Stimulated activated CD4-positive, alpha-beta T cell treated with anti-CD3 and anti-CD28 coated beads, Interleukin-1b, Interleukin-23, amount 100 ng/mL, for 48 hours (primary cell): ENCODE data around the gene IER2.
A peak's percentile ranks its signal among the peaks of the same experiment; 100 is the strongest.
"Not testable (repeated sequence)": the region's sequence is repeated elsewhere in the genome, so short reads cannot be mapped to it uniquely, and the experiment has no call there.

Source experiments
- DNase-seq: peaks from one replicate; pipeline ENCODE4 v3.0.0-alpha.2; 2020

The IER2 gene

GRCh38 chr19:13146763-13147563 lies 3.2 kb upstream of the IER2 start:
- no peak for DNase-seq

GRCh38 chr19:13149173-13149627 lies 1.0 kb upstream of the IER2 start:
- DNase-seq: not testable (repeated sequence)

DNA sequence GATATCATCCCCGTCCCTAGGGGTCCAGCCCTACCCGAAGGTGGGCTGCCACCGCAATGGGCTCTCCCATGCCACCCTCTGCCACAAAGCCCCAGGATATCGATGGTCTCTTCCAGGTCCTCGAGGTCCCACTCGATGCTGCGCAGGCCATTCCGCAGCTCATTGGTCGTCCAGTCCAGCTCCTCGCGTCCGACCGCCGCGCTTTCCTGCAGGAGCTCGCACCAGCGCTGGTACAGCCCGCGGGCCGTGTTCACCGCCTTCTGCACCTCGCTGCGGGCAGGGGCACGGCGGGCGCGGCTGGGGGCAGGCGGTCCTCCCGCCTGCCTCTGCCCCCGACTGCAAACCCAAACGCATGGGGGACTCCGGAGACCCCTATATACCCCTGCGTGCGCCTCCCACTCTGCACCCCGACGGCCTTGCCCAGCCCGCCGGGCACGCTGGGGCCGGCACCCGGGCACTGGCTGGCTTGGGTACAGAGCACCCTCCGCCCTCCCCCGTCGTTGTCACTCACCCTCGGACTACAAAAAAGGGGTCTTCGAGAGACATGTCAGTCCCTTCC lies 504 bp upstream of the IER2 start:
- peak; percentile 30 for DNase-seq

DNA sequence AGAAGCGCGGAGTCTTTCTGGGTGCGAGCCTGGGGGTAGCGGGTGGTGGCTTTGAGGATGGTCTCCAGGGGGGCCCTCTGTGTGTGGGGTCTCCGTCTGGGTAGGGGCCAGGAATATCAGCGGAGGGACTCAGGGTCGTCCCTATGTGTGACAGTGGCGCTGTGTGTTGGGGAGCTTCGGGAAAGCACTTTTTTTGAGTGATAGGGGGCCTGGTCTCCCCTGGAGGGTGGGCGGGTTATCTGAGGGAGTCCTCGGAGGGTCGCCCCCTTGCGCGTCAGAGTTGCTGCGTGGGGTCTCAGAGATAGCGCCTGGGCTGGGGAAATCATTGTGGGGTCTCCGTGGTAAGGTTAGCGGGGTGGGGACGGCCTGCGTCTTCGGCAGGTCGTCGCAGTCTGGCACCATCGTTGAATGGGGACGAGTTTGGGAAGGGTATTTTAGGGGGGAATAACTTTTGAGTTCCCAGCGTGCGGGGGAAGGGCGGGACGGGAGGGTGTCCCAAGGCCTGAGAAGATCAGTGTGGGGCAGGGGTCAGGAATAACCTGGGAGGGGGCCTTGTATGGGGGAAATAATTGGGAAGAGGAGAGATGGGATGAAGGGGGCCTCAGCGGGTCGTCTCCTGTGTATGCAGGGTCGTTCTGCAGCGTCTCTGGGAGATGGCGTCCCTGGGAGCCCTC lies 857 bp downstream of the IER2 start:
- DNase-seq: peak; percentile 16

GRCh38 chr19:13151605-13152355 lies 1.6 kb downstream of the IER2 start:
- peak; percentile 96 for DNase-seq

DNA sequence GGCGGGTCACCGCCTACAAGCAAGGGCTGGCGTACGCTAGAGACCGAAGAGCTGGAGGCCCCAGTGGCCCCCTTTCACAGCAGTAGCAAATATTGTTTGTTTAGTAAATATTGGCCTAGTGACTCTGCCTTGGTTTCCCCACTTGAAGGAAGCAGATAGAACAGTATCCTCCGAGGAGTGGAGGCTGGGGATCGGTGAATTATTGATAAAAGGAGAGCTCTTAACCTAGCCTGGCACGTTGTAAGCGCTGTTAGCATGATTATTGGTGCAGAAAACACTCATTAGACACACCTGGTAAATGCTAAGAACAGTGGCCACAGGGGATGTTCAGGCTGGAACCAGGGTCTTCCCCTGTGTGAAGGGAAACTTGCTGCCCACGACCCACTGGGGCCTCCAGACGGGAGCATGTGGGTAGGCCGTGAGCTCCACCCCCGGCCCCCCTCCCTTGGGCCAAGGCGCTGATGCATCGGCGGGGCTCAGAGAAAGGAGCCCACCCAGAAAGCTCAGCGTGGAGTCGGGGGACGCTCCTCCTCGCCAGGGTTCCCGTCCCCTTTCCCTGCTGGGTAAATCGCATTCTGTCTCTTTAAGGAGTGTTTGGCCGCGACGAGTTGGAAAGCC lies 2.3 kb downstream of the IER2 start:
- DNase-seq: no peak

- peak; percentile 96 for DNase-seq
Observed at GRCh38 chr19:13152974-13153568, 2.9 kb downstream of the IER2 start.

DNA sequence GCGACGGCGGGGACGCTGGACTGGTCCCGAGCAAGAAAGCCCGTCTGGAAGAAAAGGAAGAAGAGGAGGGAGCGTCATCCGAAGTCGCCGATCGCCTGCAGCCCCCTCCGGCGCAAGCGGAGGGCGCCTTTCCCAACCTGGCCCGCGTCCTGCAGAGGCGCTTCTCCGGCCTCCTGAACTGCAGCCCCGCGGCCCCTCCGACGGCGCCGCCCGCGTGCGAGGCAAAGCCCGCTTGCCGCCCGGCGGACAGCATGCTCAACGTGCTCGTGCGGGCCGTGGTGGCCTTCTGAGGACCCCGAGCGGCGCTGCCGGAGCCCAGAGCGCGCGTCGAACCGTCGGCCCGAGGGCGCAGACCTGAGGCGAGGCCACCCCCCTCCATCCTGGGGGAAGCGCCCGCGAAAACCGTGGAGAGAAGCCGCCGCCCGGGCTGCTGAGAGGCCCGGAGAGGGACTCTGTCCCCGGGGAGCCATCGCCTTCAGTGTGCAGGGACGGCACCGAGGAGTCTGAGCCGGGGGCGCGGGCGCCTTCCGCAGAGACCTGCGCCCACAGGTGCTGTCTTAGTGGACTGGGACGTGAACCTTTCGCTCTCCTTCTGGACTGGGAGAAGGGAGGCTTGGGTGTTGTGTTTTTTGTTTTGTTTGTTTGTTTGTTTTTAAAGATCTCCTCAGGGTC lies 3.5 kb downstream of the IER2 start:
- no peak for DNase-seq

DNA sequence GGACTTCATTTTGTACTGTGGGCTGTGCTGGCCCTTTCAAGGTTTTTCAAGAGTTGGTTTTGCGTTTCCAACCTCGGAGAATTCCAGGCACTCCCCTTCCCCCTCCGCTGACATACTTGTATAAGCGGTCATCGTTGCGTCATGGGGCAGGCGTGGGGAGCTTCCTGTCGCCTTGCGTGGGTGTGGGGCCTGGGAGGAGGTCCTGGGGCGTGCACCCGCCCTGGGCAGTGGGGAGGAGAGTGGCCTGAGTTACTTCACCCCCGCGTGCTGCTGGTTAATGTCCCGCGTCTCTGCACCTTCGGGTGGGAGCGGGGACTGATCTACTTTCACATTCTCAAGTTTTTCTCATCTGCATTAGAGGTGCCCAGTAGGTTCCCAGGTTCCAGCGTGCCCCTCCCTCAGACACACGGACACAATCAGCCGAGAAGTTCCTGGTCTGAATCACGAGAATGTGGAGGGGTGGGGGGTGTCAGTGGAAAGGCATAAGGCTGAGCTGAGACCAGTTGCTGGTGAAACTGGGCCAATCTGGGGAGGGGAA lies 4.1 kb downstream of the IER2 start:
- DNase-seq: peak; percentile 72

- peak; percentile 87 for DNase-seq
Observed at GRCh38 chr19:13154911-13155471, 4.8 kb downstream of the IER2 start.

DNA sequence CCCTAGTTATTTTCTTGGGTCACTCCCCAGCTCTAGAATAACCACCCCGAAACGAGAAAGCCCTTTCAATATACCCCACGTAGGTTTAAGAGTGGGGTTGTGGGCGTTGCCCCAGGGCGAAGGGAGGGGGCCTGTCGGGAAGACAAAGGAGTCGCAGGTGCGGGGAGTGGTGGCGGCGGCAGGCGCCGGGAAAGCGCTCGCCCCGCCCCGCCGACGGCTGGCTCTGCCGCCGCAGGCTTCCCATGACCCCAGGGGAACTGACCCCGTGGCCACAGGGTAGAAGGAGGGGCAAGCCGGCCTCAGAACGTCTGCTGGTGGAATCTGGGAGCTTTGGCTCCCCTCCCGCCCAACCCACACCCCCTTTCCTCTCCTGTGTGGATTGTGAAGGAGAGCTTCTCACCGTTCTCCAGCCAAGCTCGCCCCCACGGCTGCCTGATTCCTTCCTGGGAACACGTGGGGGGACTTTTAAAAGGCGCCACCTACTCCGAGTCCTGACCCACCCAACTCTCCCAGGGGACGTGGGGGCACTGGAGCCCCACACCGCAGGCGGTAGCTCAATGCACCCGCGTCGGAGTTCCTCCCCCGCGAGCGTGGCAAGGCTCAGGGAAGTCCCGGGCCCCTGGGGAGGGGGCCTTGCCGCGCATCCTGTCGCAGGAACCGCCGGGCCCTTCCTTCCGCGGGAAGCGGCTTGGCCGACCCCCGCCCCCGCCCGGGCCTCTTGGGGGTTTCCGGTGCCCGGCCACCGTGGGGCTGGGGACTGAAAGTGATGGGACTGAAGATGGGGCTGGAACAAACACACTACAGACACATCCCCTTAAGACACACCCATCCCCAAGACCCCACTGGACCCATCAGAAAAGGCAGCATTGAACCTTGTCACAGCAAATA lies 5.5 kb downstream of the IER2 start:
- peak; percentile 56 for DNase-seq

- DNase-seq: no peak
Observed at GRCh38 chr19:13159713-13160112, 9.5 kb downstream of the IER2 start.

- no peak for DNase-seq
Observed at GRCh38 chr19:13160557-13160956, 10.3 kb downstream of the IER2 start.

GRCh38 chr19:13162724-13163608 lies 12.8 kb downstream of the IER2 start:
- DNase-seq: peak; percentile 93

DNA sequence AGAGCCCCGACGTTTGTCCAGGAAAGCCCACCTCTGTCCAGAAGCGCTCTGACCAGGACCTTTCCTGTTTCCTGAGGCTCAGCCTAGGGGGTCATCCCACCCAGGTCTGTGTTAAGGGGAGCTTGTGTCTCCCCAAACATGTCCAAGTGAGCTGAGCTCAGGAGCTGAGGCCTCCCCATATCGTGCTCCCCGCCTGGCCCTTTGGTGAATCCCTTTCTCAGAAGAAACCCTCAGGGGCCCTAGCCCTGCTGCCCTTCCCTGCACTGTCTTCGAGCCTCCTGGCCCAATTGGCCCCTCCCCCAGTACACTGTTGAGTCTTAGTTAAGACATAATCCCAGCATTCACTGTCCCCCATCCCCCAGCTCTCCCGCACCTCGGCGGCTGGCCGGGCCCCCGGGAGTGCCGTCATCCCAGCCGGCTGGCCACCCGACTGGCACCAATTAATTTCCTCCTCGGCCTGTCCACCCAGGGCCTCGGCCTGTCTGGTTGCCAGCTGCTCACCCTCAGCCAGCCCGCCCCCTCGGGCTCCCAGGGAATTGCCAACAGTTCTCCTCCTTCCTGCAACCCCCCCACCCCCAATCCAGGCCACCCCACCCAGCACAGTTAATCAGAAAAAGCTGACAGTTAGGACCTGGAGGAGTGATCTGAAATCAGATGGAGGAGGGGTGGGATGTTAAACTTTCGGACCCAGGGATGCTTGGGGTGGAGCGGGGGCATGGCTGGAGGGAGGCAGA lies 13.6 kb downstream of the IER2 start:
- peak; percentile 67 for DNase-seq

DNA sequence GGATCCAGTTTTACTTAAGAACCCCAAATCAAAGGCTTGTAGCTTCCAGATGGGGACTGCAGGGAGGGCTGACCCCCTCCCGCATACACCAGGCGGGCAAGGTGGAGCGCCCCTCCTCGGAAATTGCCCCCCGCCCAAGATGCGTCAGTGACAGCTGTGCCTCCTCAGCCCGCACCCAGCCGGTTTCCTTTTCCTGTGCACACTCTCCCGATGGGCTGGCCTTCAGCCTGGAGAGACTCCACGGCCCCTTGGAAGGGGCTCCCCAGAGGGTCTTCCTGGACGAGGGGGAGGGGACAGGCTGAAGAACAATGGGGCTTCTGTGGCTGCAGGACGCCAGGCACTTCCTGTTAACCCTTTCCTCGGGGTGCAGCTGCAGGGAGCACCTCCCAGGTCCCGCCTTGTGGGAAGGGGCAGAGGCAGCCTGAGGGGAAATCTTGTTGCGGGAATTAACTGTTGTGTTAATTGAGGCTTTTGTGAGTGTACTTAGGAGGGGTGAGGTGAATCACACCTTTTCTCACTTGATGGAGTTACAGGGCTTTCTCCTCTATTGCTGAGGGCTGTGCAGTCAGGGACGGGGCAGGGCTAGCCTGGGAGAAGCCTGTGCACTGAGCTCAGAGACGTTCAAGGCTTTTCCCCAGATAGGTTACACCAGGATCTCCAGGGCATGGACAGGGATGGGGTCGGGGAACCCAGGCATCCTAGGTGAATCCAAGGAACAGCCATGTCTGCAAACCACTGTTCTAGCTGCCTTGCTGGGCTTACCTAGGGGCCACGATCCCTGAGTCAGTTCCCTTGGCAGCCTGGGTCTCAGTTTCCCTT lies 14.3 kb downstream of the IER2 start:
- DNase-seq: peak; percentile 54
